Measurements from ENCODE around the gene GRM4. TPM values are rescaled to one million over a fixed set of nuclear protein-coding genes. Genes with fewer than 3 reads are reported as not detected.

The GRM4 gene
- total RNA-seq, 2 donors from 2014 or later, result 4.4 TPM; not detected in 1

GRCh38 chr6:34075906-34076305 lies 70.0 kb downstream of the GRM4 start:
- intact Hi-C loops (cut with DNase I), result no loop called here
- no peaks in the 10 kb centered on the region for H3K9me3 ChIP-seq
- no peaks in the 10 kb centered on the region for H3K27me3 ChIP-seq (replicated peaks; ENCODE audit: insufficient read depth)
- H3K27ac ChIP-seq, result no peak overlapping the region
- TF ChIP-seq CTCF (IDR thresholded peaks at IDR 0.05) (no peak), POLR2A (IDR thresholded peaks at IDR 0.05) (no peak), POLR2AphosphoS5 (IDR thresholded peaks at IDR 0.05) (no peak)
- H3K4me1 ChIP-seq (replicated peaks), result no peaks in the 10 kb centered on the region
- no peak overlapping the region for H3K4me3 ChIP-seq
- 95% methylated on average over 6 of the region's 6 CpGs for WGBS
- H3K36me3 ChIP-seq, result no peaks in the 10 kb centered on the region
- no peak for DNase-seq (ENCODE audit: low spot score)

GRCh38 chr6:34074064-34074742 lies 71.7 kb downstream of the GRM4 start:
- 71% methylated on average over 22 of the region's 22 CpGs for WGBS
- H3K27me3 ChIP-seq (replicated peaks; ENCODE audit: insufficient read depth), result no peaks in the 10 kb centered on the region
- no peaks in the 10 kb centered on the region for H3K9me3 ChIP-seq
- H3K36me3 ChIP-seq, result no peaks in the 10 kb centered on the region
- TF ChIP-seq POLR2A (IDR thresholded peaks at IDR 0.05), result no peak
- no peak for TF ChIP-seq POLR2AphosphoS5 (IDR thresholded peaks at IDR 0.05)
- TF ChIP-seq CTCF (IDR thresholded peaks at IDR 0.05), result no peak
- DNase-seq (ENCODE audit: low spot score), result no peak
- intact Hi-C loops (cut with DNase I), result no loop called here
- H3K27ac ChIP-seq, result no peak overlapping the region
- no peaks in the 10 kb centered on the region for H3K4me1 ChIP-seq (replicated peaks)
- no peak overlapping the region for H3K4me3 ChIP-seq

- H3K4me3 ChIP-seq, result no peak overlapping the region
- no peak for DNase-seq (ENCODE audit: low spot score)
- H3K9me3 ChIP-seq, result no peaks in the 10 kb centered on the region
- TF ChIP-seq POLR2A (IDR thresholded peaks at IDR 0.05) (no peak), POLR2AphosphoS5 (IDR thresholded peaks at IDR 0.05) (no peak), CTCF (IDR thresholded peaks at IDR 0.05) (no peak)
- H3K27me3 ChIP-seq (replicated peaks; ENCODE audit: insufficient read depth), result no peaks in the 10 kb centered on the region
- intact Hi-C loops (cut with DNase I), result no loop called here
- WGBS, result 65% methylated on average over 7 of the region's 7 CpGs
- H3K4me1 ChIP-seq (replicated peaks), result no peaks in the 10 kb centered on the region
- H3K36me3 ChIP-seq, result no peaks in the 10 kb centered on the region
- H3K27ac ChIP-seq, result no peak overlapping the region
Observed at GRCh38 chr6:34073540-34073939, 72.3 kb downstream of the GRM4 start.

- Histone ChIP-seq H3K27ac (no peak overlapping the region), H3K36me3 (no peaks in the 10 kb centered on the region), H3K9me3 (no peaks in the 10 kb centered on the region), H3K27me3 (replicated peaks; ENCODE audit: insufficient read depth) (no peaks in the 10 kb centered on the region), H3K4me3 (no peak overlapping the region), H3K4me1 (replicated peaks) (no peaks in the 10 kb centered on the region)
- TF ChIP-seq POLR2AphosphoS5 (IDR thresholded peaks at IDR 0.05) (no peak), CTCF (IDR thresholded peaks at IDR 0.05) (no peak), POLR2A (IDR thresholded peaks at IDR 0.05) (no peak)
- intact Hi-C loops (cut with DNase I), result no loop called here
- no peak for DNase-seq (ENCODE audit: low spot score)
Observed at GRCh38 chr6:34072727-34073126, 73.2 kb downstream of the GRM4 start.

GRCh38 chr6:34071884-34072379 lies 74.0 kb downstream of the GRM4 start:
- Histone ChIP-seq H3K36me3 (no peaks in the 10 kb centered on the region), H3K9me3 (no peaks in the 10 kb centered on the region), H3K27ac (no peak overlapping the region), H3K4me1 (replicated peaks) (no peaks in the 10 kb centered on the region), H3K27me3 (replicated peaks; ENCODE audit: insufficient read depth) (no peaks in the 10 kb centered on the region), H3K4me3 (no peak overlapping the region)
- DNase-seq (ENCODE audit: low spot score), result no peak
- 100% methylated on average over 1 of the region's 1 CpG for WGBS
- intact Hi-C loops (cut with DNase I), result no loop called here
- TF ChIP-seq POLR2A (IDR thresholded peaks at IDR 0.05) (no peak), CTCF (IDR thresholded peaks at IDR 0.05) (no peak), POLR2AphosphoS5 (IDR thresholded peaks at IDR 0.05) (no peak)
